ENCODE results near the gene SPEF1. TPM values are rescaled to one million over a fixed set of nuclear protein-coding genes. Genes with fewer than 3 reads are reported as not detected.
A peak's percentile ranks its signal among the peaks of the same experiment; 100 is the strongest.

The SPEF1 gene
- total and polyA plus RNA-seq, 9 donors = 0.43 to 27.9 (median 1.0) TPM; not detected in 3

DNA sequence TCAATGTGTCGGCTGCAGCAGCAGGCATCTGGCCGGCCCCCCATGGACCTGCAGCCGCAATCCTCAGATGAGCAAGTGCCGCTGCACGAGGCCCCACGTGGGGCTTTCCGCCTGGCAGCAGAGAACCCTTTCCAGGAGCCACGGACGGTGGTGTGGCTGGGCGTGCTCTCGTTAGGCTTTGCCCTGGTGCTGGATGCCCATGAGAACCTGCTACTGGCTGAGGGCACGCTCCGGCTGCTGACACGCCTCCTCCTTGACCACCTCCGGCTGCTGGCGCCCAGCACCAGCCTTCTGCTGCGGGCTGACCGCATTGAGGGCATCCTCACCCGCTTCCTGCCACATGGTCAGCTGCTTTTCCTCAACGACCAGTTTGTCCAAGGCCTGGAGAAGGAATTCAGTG is 42.6 kb upstream of the SPEF1 start:
- DNase-seq = no peak
- H3K27ac ChIP-seq = no peak overlapping the region
- WGBS, 3 donors = 85 to 88% (median 88%) methylated on average over 18 to 20 of the region's 20 CpGs
- H3K9me3 ChIP-seq = no peaks in the 10 kb centered on the region
- H3K36me3 ChIP-seq = no peaks in the 10 kb centered on the region
- H3K4me3 ChIP-seq = no peak overlapping the region
- intact Hi-C loops (cut with DNase I) = no loop called here
- no peaks in the 10 kb centered on the region for H3K27me3 ChIP-seq
- peaks cover 3% of the 10 kb centered on the region for H3K4me1 ChIP-seq (ENCODE audit: insufficient read depth)
- TF ChIP-seq POLR2A (IDR thresholded peaks at IDR 0.05) (no peak), EP300 (IDR thresholded peaks at IDR 0.05) (no peak)
- TF ChIP-seq, protein P1, sequence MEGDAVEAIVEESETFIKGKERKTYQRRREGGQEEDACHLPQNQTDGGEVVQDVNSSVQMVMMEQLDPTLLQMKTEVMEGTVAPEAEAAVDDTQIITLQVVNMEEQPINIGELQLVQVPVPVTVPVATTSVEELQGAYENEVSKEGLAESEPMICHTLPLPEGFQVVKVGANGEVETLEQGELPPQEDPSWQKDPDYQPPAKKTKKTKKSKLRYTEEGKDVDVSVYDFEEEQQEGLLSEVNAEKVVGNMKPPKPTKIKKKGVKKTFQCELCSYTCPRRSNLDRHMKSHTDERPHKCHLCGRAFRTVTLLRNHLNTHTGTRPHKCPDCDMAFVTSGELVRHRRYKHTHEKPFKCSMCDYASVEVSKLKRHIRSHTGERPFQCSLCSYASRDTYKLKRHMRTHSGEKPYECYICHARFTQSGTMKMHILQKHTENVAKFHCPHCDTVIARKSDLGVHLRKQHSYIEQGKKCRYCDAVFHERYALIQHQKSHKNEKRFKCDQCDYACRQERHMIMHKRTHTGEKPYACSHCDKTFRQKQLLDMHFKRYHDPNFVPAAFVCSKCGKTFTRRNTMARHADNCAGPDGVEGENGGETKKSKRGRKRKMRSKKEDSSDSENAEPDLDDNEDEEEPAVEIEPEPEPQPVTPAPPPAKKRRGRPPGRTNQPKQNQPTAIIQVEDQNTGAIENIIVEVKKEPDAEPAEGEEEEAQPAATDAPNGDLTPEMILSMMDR (IDR thresholded peaks at IDR 0.05) = no peak

DNA sequence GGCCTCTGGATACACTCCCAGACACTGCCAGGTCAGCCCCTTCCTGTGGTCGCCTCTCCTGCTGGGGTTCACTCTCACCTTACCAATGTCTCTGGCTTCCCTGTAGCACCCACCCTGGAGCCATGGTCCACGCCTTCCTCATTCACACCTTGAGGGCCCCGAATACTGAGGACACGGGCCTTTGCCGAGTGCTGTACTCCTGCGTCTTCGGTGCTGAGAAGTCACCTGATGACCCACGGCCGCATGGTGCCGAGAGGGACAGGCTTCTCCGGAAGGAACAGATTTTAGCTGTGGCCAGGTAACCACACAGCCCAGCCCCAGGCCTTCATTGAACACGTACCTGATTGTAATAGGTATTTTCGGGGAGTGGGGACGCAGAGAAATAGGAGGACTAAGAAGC is 40.7 kb upstream of the SPEF1 start:
- H3K9me3 ChIP-seq = no peaks in the 10 kb centered on the region
- peak in 1 of 5 donors; percentile 52 for DNase-seq
- no peaks in the 10 kb centered on the region for H3K27me3 ChIP-seq
- TF ChIP-seq EP300 (IDR thresholded peaks at IDR 0.05) (no peak), POLR2A (IDR thresholded peaks at IDR 0.05) (no peak)
- TF ChIP-seq, protein P1 (IDR thresholded peaks at IDR 0.05) = no peak
- no peak overlapping the region for H3K27ac ChIP-seq
- no peaks in the 10 kb centered on the region for H3K36me3 ChIP-seq
- intact Hi-C loops (cut with DNase I) = loop anchor here in 2 of 4 donors (2.0 kb wide), 2 partner anchors 23 to 35 kb away; partner anchors contain the start of gene CENPB (in 2 of the 2)
- 86 to 94% (median 90%) methylated on average over 14 of the region's 14 CpGs for WGBS, 3 donors
- H3K4me1 ChIP-seq (ENCODE audit: insufficient read depth) = peaks cover 6% of the 10 kb centered on the region
- H3K4me3 ChIP-seq = no peak overlapping the region

DNA sequence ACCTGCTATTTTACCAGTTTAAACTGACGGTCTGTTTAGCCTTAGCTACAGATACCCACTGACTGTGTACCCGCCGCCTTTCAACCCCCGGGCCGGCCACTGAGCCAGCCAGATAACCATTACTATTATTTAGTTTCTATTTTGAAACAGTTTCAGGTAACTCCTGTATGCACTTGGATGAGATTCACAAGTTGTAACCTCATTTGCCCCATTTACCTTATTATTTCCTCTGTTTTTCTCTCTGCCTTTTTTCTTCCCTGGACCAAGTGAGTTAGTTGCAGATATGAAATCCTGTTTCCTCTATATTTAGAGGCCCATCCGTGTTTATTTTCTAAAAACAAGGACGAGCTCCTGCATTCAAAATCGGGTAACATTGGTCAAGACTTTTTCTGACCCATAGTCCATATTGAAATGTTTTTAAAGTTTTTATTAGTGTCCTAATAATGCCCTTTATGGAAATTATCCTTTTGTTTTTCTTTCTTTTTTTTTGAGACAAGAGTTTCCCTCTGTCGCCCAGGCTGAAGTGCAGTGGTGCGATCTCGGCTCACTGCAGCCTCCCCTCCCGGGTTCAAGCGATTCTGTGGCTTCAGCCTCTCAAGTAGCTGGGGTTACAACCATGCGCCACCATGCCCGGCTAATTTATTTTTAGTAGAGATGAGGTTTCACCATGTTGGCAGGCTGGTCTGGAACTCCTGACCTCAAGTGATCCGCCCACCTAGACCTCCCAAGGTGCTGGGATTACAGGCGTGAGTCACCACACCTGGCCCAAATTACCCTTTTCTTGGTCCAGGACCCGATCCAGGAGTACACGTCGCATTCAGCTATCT is 39.9 kb upstream of the SPEF1 start:
- H3K27me3 ChIP-seq = no peaks in the 10 kb centered on the region
- H3K4me1 ChIP-seq (ENCODE audit: insufficient read depth) = peaks cover 6% of the 10 kb centered on the region
- 29 to 37% (median 29%) methylated on average over 20 of the region's 20 CpGs for WGBS, 3 donors
- H3K27ac ChIP-seq = peak overlapping the region; percentile 98 to 99
- no peaks in the 10 kb centered on the region for H3K36me3 ChIP-seq
- no peak for DNase-seq
- no peaks in the 10 kb centered on the region for H3K9me3 ChIP-seq
- intact Hi-C loops (cut with DNase I) = loop anchor here in 2 of 4 donors (2.0 kb wide), 2 partner anchors 24 to 34 kb away; partner anchors contain the start of gene CENPB (in 2 of the 2)
- H3K4me3 ChIP-seq = peak overlapping the region; percentile 82
- no peak for TF ChIP-seq POLR2A (IDR thresholded peaks at IDR 0.05)
- TF ChIP-seq, protein P1 (IDR thresholded peaks at IDR 0.05) = no peak
- TF ChIP-seq EP300 (IDR thresholded peaks at IDR 0.05) = no peak

DNA sequence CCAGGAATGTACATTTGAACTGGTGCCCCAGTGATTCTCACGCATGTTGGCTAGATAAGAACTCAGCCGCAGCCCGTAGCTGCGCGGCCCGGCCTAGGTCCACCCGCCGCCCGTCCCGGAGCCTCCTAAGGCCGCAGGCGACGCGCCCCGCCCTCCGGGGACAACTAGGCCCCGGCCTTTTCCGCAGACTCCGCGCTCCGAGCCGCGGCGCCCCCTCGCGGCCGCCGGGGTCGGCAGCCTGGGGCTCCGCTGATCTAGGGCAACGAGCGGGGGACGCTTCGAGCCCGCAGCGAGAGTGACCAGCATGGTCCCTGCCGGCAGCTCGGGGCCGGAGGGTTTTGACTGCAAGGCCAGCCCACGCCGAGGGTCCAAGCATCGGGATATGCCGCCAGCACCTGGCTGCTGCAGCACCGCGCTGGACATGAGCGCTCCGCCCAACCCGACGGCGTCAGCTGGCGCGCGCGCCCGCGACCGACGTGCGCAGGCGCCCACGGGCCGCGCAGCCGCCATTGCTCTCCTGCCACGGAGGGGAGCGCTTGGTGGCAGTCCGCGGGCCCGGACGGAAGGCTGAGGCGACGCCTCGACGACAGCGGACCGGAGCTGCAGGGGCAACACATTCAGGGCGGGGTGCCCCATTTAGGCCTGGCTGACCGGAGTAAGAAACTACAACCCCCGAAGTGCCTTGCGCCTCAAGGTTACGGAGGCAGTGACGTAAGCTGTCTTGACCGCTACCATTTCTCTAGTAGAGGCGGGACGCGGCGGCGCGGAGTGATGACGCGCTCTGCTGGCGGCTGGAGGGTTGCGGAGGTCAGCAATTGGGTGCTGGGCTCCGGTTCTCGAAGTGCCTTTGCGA is 39.0 kb upstream of the SPEF1 start, which contains the start of gene AP5S1:
AP5S1 (plus strand) TSS at position 500 of the 853 bp plus-strand sequence. CDS start 1,571 bp downstream, outside the sequence.
- Histone ChIP-seq H3K9me3 (no peaks in the 10 kb centered on the region), H3K4me3 (peak within 1 kb of the TSS; percentile 82), H3K36me3 (no peaks in the 10 kb centered on the region), H3K27me3 (no peaks in the 10 kb centered on the region), H3K4me1 (ENCODE audit: insufficient read depth) (peaks cover 6% of the 10 kb centered on the region), H3K27ac (peak within 1 kb of the TSS; percentile 98 to 99)
- TF ChIP-seq, protein P1 (IDR thresholded peaks at IDR 0.05) = peak; percentile 100
- TF ChIP-seq POLR2A (IDR thresholded peaks at IDR 0.05) (peak; percentile 62), EP300 (IDR thresholded peaks at IDR 0.05) (no peak)
- peak; percentile 96 to 98 (median 97) for DNase-seq
- intact Hi-C loops (cut with DNase I) = loop anchor here in 2 of 4 donors (2.0 kb wide), 2 partner anchors 25 to 33 kb away; partner anchors contain the start of gene CENPB (in 2 of the 2)
- WGBS, 3 donors = 0% methylated on average over 64 to 96 of the region's 96 CpGs
